Fibroblast of the conjunctiva (primary cell): ENCODE data around the gene PGRMC1.
"Not testable (repeated sequence)": the region's sequence is repeated elsewhere in the genome, so short reads cannot be mapped to it uniquely, and the experiment has no call there.

Experiments
- DNase-seq: peaks from one replicate; pipeline ENCODE4 v3.0.0-alpha.2; 2010; ENCODE audit warnings: low read depth

The PGRMC1 gene

DNA sequence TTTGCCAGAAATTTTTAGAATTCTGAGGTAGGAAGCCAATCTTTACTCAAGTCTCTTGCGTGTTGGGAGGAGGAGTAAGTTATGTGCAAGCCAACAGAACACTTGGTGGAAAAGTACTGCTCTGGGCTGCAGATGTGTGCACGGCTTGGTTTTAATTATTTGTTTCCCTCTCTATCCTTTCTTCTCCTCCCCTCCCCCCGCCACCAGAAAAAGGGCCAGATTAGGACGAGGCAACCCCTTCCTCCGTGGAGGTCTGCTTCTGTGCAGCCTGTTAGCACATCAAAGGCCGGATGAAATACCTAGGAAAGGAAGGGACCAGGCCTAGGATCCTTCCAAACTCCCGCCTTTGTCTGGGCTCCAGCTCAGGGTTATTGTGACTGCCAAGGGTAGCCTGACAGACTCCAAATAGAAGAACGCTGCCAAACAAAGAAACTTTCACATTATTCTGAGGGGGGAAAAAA lies 1.0 kb upstream of the PGRMC1 start:
- DNase-seq: peak; percentile 41

DNA sequence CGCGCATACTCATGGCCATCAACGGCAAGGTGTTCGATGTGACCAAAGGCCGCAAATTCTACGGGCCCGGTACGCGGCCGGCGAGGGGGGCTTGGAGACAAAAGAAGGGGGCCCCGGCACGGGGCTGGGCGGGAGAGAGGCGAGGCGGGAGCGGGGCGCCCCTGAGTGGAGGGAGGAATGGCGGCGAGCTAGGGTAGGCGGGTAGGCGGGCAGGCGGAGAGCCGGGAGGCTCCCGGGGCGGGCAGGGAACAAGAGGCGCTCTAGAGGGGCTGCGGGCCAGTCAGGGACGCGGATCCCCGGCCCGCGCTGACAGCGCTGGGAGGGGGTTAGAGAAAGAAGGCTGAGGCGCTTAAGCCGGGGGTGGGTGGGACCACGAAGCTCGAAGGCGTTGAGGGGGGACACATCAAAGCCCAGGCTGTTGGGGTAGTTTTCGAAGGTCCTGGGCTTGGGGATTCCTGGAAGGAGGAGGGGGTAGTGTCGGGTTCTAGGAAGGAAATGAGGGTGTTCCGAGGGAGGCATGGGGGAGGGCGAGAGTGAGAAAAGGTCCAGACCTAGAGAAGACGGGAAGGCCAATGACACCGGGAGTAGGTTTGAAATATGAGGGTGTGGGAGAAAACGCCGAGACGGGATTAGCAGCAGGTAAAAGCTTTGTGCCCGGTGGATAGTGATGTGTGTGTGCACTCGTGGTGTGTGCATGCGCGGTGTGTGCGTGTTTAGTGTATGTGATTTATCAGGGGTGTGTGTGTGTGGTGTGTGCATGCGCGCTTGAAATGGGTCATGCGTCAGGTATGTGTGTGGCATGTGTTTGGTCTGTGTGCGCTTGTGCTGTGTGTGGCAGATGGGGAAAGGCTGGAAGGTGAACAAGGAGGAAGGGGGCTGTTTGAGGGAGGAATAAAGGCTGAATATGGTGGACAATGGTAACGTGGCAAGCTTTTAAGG lies 807 bp downstream of the PGRMC1 start:
- no peak for DNase-seq

DNA sequence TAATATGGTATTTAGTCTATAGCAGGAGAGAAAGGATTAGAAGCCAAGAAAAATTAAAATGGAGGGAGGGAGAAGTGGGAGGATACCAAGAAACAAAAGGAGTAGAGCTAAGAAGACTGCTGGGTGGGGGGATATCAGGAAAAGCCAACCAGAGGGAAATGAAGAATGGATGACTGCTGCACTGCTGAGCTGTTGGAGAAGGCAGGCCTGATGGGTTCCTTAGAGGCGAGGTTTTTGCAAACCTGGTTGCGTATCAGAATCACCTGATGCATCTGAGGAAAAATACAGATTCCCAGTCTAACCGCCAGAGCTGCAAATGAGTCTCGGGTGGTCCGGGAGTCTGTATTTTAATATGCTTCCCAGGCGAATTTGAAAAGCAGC lies 1.5 kb downstream of the PGRMC1 start:
- DNase-seq: no peak

DNA sequence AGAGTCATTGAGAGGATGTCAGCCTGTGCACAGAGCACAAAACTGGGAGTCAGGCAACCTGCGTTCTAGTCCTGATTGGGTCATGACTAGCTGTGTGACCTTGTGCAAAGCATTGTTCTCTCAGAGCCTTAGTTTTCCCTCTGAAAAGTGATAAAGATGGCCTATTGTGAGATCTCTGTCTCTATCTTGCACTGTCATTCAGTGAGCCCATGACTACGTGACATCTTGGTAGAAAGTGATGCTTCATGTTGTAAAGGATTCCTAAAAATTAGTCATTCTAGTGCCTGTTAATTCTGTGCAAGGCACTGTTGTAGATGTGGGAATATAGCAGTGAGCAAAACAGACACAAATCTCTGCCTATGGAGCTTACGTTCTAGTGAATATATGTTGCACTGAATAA lies 2.5 kb downstream of the PGRMC1 start:
- DNase-seq: no peak

DNA sequence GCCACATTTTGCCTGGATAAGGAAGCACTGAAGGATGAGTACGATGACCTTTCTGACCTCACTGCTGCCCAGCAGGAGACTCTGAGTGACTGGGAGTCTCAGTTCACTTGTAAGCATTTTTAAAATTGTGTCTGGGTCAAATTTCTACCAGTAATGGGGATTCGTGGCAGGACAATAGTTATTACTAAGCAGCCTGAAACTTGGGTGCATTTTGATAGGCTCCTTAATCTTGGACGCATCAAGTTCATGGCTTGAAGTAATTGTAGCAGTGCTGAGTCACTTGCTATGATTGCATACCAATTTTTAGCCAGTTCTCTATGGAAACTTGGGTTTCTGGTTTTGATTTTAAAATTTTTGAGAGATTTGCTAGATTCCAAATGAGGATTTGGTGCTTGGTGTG lies 4.3 kb downstream of the PGRMC1 start:
- DNase-seq: peak; percentile 77

DNA sequence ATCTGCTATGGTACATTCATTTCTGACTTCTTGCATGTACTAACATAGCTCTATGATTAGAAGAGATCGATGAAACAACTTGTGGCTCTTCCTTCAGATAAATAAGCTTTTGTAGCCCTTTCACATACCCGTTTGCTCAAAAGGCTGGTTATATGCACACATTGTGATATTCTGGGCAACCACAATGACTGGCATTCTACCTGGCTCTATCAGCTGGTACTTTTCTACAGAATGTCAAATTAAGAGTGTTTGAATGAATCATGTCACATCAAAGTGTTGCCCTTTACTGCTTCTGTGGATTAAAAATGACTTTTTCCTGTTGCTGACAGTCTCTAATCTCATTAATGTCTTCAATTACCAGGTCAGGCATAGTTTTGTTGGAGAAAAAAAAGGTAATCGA lies 11.6 kb downstream of the PGRMC1 start:
- DNase-seq: no peak

DNA sequence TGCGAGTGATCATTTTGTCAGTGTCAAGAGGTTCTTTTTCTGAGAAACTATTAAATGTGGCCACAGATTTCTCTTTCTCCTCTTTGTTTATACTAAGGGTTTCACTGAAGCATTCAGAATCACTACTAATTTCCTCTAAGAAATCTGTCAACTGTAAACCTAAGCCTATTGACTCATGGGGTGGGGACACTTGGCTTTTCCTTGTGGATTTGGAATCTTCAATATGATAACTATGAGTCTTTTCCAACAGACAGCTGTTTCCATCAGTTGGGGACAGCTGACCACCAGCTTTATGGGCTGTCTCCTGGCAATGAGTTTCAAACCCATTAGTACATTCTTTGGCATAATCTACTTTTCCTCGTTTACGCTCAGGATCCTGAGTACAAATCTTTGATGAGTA lies 13.8 kb downstream of the PGRMC1 start:
- DNase-seq: no peak

DNA sequence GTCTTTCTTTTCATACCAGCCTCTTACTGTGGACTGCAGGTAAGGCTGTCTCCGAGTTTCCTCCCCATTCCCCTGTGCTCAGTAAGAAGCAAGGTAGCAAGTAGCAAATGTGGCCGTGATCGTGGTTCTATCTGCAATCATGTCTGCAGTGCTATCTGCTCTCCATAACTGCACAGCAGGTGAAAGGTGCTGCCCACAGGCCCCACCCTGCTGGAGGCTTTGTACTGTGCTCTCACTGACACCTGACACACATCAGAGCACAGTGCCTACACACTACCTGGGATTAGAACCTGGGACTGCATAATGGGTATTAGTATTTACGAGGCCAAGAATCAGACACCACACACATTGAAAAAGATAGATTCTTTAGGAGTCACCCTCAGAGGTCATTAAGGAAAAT lies 15.3 kb downstream of the PGRMC1 start:
- DNase-seq: no peak

DNA sequence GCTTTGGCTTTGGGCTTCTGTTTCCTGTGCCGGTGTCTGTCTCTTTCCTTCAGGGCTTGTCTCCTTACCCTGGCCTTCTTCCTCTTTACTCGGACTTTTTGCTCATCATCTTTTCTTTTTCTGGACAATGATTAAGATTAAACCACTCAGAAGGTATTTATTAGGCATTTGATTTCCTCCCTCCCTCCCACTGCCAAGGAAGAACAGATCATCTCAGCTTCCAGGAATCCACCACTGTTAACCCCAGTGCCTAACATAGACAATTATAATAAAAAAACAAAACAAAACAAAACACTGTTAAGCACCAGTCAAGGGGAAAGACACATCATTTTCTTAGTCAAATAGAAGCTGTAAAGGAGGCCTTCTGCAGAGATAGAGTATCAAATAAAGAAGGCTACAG lies 16.6 kb downstream of the PGRMC1 start:
- no peak for DNase-seq

DNA sequence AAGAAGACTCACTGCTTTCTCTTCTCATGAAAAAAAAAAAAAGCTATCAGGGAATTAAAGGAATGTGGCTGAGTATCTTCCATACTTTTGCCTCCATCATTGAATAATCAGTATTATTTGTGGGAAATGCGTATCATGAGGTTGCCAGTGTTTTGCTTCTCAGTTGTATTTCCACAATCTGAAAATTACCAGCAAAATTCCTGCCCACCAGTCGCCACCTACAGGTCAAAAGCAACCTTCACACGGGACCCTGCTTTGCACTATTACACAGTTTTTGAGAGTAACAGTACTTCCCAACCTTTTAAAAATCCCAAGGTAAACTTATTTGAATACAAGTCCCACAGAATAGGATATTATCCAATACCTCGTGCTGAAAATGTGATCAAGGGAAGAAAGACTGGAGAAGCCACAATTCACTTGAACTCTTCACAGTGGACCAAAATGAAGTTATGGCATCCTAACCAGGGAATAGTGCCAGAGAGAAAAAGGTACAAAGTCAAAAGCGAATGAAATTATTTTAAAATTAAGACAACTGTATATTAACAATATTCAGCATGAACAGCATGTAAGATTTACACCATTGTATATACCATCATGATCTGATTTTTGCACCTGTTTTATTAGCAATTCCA lies 30.4 kb downstream of the PGRMC1 start:
- DNase-seq: peak; percentile 5

DNA sequence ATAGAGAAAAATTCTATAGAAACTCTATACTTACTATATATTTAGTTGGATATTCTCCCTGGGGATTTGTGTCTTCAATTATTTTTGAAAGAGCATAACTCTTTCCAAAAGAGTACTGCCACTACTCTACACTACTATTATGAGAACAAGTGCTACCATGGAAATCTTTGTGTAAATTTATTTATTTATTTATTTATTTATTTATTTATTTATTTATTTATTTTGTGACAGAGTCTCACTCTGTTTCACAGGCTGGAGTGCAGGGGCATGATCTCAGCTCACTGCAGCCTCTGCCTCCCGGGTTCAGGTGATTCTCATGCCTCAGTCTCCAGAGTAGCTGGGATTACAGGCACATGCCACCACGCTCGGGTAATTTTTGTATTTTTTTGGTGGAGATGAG lies 31.0 kb downstream of the PGRMC1 start:
- not testable (repeated sequence) for DNase-seq

DNA sequence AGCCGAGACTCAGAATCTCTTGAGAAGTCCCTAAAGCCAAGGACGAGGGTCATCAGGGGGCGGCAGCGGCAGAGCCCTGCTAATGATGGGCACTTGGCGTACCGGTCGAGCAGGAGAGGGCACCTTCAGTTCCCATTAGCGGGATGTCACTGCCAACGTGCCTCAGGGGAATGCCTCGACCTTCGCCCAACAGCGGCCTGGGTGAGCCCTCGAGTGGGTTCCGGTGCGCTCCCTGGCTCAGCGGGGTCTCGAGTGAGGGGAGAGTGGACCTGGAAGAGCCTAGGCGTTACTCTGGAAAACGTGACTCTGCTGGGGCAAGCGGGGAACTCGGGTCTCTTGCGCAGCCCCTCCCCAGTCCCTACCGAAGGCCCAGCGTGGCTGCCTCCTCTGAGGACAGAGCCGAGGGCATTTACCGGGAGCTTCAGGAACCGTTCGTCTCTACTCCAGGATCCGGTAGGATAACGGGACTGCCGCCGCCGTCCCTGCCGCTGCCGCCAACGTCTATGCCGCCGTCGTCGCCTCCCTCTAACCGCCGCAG lies 36.9 kb downstream of the PGRMC1 start:
- no peak for DNase-seq

DNA sequence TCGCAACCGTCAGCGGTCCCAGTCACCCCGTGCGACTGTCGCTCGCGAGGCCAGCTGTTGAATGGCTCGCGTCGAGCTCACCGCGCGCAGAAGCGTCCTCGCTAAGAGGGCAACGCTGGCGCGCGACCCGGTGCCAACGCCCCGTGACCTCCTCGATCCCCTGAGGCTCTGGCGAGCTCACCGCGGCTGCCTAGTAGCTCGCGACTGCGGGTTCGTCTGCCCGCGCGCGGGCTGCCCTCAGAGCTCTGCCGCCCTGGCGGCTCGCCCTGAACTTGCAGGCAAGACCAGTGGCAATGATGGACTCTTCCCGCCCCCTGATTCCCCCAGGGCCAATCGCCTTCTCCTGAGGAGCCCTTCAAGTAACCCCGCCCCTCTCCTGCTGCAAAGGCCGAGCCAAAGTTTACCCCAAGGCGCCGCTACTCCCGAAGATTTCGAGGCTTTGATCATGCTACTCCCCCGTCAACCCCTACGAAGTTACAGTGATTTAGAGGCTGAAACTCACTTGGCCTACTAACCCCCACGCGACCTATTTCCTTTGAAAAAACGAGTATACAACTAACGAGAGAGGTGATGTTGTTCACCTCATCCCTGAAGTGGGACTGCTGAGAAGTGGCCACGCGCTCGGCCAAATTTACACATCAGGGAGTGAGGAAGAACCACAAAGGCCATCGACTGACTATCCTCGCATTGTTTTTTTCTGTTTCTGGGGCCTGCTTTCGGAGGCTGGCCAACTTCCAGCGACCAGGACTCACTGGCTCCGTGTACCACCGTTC lies 37.5 kb downstream of the PGRMC1 start:
- peak; percentile 18 for DNase-seq

DNA sequence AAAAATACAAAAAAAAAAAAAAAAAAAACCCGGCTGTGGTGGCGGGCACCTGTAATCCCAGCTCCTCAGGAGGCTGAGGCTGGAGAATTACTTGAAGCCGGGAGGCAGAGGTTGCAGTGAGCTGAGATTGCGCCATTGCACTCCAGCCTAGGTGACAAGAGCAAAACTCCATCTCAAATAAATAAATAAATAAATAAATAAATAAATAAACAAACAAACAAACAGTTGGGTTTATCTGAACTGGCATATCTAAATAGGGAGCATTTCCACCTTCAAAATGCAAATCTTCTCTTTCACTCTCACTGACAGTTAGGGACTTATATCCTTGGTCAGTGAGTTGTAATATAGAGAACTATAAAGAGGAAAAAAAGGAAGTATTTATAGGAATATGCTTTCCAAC lies 46.3 kb downstream of the PGRMC1 start:
- not testable (repeated sequence) for DNase-seq

DNA sequence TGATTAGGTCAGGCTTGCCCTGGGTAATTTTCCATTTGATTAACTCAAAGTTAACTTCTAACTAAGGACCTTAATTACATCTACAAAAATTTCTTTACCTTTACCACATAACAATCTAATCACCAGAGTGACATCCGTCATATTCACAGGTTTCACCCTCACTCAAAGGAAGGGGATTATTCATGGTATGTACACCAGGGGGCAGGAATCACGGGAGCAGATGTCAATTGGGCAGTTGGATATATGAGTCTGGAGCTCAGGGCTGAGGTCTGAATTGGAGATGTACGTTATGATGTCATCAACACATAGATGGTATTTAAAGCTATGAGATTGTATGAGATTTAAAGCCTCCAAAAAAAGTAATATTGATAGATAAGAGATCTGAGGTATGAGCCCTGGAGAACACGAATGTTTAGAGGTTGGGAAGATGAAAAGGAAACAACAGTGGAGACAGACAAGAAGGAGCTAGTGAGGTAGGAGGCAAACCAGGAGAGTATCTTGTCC lies 52.9 kb downstream of the PGRMC1 start:
- DNase-seq: no peak

DNA sequence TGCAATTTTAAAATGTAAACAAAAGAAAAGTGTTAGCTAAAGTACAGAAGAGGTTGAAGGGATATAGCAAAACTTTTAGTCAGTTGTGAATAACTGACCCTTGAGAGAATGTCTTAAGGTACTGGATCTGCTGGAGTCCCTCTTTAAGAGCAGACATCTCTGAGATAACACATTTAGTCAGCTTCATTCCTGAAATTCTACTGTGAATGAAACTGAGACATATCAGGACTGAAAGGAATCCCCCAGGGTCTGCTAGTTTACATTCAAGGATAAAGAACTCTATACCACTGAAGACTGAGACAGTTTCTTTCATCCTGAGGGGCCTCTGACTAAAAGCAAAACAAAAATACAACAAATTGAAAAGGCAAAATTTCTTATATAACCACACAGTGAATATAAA lies 54.4 kb downstream of the PGRMC1 start:
- no peak for DNase-seq

DNA sequence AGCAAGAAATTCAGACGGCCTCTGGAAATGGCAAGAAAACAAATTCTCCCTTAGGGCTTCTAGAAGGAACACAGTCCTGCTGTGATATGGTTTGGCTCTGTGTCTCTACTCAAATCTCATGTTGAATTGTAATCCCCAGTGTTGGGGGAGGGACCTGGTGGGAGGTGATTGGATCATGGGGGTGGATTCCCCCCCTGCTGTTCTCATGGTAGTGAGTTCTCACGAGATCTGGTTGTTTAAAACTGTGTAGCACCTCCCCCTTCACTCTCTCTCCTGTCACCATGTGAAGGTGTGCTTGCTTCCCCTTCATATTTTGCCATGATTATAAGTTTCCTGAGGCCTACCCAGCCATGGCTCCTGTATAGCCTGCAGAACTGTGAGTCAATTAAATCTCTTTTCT lies 55.2 kb downstream of the PGRMC1 start:
- not testable (repeated sequence) for DNase-seq

DNA sequence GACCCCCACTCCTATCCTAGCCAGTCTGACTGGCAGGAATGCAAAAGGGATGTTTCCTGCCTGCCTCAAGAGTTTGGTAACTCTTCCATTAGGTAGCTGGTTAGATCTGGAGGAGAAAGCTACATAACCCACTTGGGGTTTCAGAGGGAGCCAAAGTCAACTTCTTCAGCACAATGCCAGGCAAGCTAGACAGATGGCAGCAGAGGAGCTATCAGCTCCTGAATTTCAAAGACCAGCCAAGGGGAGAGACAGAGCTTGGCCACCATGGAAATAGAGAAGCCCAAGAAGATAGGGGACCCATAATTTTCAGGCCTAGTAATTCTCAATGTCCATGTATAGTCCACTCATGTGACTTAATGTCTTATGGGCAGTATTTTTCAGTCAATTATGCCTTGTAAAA lies 56.4 kb downstream of the PGRMC1 start:
- no peak for DNase-seq
